Pons (tissue), 1 donor: Measurements from ENCODE around the gene FGFR3.

ENCODE experiments used
- DNase-seq: peaks from one replicate; pipeline ENCODE4 v3.0.0-alpha.2; 2016; ENCODE audit warnings: low spot score

The FGFR3 gene

DNA sequence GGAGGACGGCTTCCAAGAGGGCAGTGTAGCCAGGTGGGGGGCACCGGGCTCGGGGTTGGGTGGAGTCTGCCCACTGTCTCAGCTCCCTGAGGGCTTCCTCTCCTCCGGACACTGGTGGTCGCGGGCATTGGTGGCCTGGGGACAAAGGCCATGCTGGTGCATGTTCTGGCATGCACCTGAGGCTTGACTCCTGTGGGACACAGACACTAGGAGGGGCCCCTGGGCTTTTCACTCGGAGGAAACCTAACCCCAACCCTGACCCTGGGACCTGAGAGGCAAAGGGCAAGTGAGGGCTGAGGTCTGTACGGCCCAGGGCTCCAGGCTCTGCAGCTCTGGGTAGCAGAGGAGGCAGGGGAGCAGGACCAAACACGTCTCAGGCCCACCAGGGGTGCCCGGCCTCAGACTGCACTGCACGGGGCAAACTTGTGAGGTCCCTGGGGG is 22.3 kb upstream of the FGFR3 start:
- no peak for DNase-seq

DNA sequence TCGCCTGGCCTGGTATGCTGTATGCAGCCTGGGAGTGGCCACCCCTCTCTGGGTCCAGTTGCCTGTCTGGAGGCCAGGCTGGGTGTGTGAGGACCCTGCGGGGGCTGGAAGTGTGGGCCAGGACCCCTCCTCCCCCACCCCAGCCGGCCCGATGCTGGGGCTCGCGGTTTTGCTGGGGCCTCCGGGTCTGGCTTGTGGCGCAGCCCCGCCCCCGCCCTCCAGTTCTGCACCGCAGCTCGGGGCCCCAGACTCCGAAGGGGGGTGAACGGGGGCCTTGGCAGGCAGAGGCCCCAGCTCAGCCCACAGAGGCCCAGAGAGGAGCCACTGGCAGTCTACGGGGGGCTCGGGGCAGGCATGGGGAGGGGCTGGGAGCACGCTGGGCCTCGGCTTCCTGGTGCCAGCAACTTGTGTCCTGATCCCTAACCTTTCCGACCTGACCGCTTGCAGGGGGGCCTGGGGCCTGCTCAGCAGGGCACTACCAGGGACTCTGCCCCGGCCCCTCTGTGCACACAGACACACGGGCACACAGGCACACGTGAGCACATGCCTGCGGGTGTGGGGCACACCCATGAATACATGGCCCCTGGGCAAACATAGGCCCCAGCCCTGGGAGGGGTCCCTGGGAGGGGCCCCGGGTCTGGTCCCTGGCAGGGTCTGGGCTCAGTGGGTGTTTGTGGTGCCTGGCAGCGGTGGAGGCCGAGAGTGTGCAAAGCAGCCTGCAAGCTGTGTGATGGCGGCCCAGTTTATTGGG is 21.4 kb upstream of the FGFR3 start:
- DNase-seq = no peak

DNA sequence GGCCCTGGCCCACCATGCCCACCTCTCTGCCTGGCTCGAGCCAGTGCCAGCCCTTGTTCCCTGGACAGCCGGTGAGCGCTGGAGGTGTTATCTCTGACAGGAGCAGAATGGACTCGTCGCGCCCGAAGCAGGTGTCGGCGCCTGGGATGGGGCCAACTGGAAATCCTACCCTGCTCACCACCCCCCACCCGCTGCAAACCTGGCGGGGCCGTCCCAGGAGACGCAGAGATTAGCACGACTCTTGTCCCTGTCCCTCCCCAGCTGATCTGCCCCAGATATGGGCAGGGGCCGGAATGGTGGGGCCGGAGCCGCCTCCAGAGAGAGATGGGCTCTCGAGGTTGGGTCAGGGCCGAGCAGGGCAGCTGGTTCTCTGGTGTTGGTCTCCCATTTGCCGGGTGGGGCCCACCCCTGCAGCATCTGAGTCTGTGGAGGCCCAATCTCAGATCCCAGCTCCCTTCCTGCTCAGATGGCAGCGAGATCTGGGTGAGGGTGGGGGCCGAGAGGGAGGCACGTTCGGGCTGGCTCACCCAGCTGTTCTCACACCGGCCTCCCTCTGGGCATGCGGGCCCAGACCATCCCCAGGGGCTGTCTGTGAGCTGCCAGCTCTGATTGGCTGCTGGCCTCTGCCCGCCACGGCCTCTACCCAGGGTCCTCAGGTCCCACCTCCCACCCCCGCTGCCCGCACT is 20.1 kb upstream of the FGFR3 start:
- no peak for DNase-seq

DNA sequence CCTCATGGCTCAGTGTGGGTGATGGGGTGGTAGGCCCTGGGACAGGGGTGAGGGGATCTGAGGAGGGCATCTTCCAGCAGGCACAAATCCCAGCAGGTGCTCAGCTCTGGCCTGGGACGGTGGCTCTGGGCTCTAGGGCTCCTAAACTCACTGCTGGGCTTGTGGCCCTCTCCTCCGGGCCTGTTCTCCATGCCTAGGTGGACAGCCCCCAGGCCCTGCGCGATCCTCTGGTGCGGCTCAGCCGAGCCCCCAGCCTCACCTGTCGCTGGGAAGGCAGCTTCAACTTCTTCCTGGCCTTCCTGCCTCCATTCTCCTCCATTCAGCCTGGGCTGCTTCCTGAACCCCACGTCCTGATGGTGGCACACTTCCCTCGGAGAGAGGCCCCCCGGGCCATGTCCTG is 19.3 kb upstream of the FGFR3 start:
- no peak for DNase-seq

- peak; percentile 78 for DNase-seq
These were observed 17.2 kb upstream of the FGFR3 start for GRCh38 chr4:1775731-1776500.

DNA sequence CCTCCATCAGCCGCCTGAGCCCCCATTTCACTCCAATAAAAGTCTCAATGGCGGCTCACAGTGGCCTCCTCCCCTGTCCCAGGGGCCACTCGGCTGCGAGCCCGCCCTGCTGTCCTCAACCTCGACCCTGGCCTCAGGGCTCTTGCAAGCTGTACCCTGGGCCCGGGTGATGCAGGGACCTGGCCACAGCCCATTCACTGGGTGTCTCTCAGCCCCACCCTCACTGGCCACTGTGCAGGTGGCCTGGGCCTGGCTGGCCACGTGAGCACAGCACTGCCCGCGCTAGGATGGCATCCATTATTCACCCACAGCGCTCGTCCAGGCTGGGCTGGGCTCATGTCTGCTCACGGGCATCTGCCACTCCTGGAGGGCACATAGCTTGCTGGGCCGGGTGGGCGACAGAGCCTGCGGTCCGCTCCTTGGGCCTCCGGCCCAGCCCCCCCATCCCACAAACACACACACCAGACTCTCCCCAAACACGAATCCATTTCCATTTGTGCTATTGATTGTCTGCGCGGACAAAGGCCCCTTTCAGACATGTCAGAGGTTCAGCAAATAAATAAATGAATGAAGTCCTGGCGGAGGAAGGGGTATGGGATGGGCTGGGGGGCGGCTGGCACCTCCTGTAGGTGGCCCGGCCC is 16.5 kb upstream of the FGFR3 start:
- DNase-seq = peak; percentile 65

DNA sequence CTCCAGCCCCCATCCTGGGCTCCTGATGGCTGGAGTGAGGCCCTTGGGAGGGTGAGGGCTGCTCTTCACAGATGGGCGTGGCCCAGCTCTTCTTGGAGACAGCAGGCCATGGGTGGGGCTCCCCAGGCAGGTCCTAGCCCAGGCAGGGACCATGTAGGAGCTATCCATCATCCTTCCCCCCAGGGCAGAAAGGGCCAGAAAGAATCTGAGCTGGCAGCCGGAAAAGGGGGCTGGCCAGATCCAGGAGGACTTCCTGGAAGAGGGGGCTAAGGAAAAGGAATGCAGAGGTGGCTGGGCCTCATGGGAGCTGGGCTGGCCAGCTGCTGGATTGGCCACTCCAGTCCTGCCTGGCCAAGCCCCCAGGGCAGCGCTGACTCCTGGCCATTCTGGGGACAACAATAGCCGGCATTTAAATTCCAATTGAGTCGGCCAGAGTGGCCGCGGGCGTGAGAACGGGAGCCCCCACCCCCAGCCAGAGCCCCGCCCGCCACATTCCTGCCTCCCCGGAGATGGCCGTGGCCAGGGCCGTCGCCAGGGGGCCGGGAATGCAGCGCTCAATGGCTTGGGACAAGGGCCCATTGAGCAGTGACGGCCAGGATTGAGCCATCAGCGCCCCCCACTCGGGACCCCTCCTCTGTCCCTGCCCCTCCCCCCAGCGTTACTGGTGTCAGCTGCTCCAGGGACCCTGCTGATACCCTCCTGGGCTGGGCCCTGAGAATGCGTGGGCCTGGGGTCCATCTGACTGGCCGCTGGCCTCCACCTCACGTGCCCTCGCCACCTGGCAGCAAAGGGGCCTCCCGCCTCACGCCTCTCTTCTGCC is 15.1 kb upstream of the FGFR3 start:
- DNase-seq = peak; percentile 42

- DNase-seq = no peak
These were observed 14.3 kb upstream of the FGFR3 start for GRCh38 chr4:1778642-1779392.

GRCh38 chr4:1779588-1780382 is 13.3 kb upstream of the FGFR3 start:
- no peak for DNase-seq

DNA sequence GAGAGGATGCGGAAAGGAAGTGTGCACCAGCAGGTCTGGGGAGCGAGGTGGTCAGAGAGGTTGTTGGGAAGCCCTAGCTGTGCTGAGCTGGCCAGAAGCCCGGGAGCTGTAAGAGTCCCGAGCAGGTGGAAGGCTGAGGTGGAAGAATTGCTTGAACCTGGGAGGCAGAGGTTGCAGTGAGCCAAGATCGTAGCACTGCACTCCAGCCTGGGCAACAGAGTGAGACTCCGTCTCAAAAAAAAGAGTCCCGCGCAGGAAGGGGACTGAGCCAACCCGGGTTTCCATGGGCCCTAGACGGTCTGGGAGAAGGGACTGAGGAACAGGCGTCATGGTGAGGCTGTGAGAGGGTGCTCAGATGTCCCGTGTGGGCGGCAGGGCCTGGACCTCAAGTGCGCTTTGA is 12.7 kb upstream of the FGFR3 start:
- no peak for DNase-seq

DNA sequence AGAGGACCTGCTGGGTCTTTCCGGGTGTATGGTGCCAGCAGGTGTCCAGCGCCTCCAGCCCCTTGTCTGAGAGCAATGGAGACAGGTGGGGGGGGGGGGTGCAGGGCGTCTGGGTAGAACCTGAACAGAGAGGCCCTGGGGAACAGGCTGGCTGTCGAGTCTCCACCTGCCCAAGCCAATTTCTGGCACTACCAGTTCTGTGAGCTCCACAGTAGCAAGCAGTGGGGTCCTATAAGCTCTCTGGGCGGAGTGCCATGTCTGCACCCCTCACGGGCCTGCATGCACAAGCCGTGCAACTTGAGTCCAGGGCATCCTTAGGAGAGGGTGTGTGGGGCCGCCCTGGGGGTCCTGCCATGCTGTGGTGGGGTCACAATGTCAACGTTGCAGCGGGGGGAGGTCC is 10.1 kb upstream of the FGFR3 start:
- no peak for DNase-seq

GRCh38 chr4:1783970-1784369 is 9.1 kb upstream of the FGFR3 start:
- DNase-seq = no peak

GRCh38 chr4:1784395-1784788 is 8.7 kb upstream of the FGFR3 start:
- no peak for DNase-seq

DNA sequence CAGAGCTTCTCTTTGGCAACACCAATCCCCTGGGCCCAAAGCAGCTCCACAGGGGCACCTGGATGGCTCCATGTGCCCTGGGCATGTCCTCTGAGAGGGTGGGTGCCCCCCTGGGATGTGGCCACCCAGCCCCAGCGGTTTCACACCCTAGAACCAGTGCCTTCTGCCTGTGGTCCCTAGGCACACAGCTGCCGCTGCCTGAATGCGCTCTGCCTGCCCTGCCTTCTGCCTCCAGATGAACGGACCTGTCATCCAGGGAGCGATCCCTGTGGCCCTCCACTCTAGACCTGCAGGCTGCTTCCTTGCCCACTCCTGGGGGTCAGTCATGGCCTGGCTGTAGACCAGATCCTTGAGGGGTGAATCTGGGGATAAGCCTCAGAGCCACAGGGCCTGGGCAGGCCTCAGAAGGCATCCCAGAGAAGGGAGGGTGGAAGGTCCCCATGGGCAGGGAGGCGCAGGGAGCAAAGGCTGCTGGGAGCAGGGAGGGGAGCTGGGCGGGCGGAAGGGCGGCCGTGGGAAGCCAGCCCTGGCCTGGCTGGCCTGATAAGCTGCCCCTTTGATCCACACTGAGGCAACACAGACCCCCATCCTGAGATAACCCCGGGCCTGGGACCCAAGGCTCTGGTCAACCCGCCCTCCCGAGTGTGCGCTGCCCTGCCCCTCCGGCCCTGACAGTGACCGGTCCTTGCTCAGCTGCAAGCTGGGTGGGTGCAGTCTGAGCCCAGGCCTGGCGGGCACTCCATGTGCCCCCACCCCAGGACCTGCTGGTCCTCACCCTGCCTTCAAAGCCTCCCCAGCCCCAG is 8.1 kb upstream of the FGFR3 start:
- no peak for DNase-seq

GRCh38 chr4:1785592-1785991 is 7.5 kb upstream of the FGFR3 start:
- no peak for DNase-seq

GRCh38 chr4:1786544-1787362 is 6.3 kb upstream of the FGFR3 start:
- no peak for DNase-seq

- DNase-seq = no peak
These were observed 5.5 kb upstream of the FGFR3 start for GRCh38 chr4:1787411-1788077.
